GM18951 (cell line): ENCODE results near the gene CYP2R1.
"Not testable (repeated sequence)": the region's sequence is repeated elsewhere in the genome, so short reads cannot be mapped to it uniquely, and the experiment has no call there.

Source experiments
- POLR2A ChIP-seq: IDR thresholded peaks from 4 replicates; pipeline ENCODE4 v1.6.1; 2011; ENCODE audit warnings: mild to moderate bottlenecking; ENCODE audit not compliant: insufficient read length, insufficient read depth; ENCODE audit errors: extremely low read depth
- in situ Hi-C: fragments of 300-500 bp; cut with MboI; formaldehyde crosslinking; loops from one replicate; pipeline ENCODE4 v1.12.0; 2022; ENCODE audit warnings: low sequenced_read_pairs, mixed read lengths, inconsistent platforms; ENCODE audit not compliant: unreplicated experiment

Gene CYP2R1

GRCh38 chr11:14882196-14882595 is 9.8 kb downstream of the CYP2R1 start:
- in situ Hi-C loops: no loop called here
- TF ChIP-seq POLR2A: no peak

GRCh38 chr11:14881576-14882193 is 10.3 kb downstream of the CYP2R1 start:
- TF ChIP-seq POLR2A: no peak
- in situ Hi-C loops: no loop called here

DNA sequence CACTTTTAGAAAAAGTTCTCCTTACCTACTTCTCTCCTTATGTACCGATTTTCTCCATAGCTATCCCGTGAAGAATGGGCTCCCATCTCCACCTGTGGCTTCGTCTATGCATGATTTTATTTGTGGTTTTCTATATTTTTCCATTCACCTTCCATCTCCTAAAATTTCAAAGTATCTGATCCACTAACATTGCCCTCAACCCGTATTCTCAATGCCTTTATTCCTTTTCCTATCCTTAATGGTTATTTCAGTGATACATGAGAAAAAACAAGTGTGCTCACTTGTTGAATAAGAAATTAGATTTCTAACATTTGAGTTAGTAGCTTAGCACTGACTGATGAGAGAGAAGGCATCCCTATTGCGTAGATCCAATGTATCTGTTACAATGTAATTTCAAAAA is 16.9 kb downstream of the CYP2R1 start:
- TF ChIP-seq POLR2A: no peak
- in situ Hi-C loops: no loop called here

DNA sequence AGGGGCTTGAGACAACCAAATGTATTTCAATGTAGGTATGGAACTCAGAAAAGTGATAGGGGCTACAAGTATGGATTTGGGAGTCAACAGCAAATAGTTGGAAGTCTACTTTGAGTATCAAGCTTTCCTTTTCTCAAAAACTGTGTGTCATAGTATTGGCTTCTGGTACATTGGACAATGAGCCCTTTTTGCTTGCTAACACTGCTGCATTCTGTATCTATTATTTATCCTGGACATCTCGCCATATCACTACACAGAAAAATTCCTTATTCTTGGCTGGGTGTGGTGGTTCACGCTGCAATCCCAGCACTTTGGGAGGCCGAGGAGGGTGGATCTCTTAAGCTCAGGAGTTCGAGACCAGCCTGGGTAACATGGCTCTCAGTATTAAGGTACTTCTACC is 18.4 kb downstream of the CYP2R1 start:
- in situ Hi-C loops: no loop called here
- no peak for TF ChIP-seq POLR2A

DNA sequence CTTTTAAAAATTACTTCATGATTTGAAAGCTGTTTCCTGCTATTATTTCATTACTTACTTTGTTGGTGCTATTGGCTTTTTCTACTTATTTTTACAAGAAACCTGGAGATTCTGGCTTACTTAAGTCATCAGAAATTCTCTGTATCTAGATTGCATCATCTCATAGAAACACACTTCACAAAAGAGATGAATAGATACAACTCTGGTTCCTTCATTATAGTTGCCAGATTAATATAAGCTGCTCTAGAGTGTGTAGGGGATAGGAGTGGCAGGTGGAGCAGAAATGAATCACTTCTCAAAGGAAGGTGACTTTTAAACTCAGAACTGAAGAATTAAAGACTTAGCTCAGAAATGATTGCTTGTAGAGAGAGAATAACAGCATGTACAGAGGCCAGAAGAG is 20.0 kb downstream of the CYP2R1 start:
- in situ Hi-C loops: no loop called here
- TF ChIP-seq POLR2A: no peak

- in situ Hi-C loops: not testable (repeated sequence)
Measured at GRCh38 chr11:14863775-14864174, 28.3 kb downstream of the CYP2R1 start.

DNA sequence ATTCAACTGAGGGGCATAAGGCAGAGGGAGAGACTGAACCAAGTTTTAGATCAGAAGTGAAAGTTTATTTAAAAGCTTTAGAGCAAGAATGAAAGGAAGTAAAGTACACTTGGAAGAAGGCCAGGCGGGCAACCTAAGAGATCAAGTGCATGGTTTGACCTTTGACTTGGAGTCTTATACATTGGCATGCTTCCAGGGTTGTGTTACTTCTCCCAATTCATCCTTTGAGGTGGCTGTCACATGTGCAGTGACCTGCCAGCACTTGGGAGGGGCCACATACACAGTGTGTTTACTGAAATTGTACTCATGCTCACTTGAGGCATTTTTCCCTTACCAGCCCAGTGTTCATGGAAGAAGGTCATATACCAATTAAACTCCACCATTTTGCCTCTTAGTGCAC is 30.4 kb downstream of the CYP2R1 start:
- in situ Hi-C loops: no loop called here
- no peak for TF ChIP-seq POLR2A

DNA sequence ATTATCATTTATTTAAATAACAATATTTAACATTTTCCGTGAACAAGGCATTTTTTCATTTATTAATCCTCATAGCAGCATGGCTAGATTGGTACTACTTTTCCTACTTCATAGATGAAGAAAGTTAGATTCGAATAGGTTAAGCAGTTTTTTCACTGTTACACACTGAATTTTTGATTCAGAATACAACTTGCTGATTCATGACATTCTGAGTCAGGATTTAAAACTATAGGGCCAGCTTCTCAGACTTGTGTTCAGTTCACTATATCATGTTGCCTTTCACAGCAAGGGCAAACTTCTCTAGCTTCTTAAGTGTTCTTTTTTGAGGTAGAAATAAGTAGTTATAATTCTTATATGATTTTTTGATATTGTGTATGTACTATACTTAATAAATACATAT is 31.5 kb downstream of the CYP2R1 start:
- TF ChIP-seq POLR2A: no peak
- in situ Hi-C loops: no loop called here

DNA sequence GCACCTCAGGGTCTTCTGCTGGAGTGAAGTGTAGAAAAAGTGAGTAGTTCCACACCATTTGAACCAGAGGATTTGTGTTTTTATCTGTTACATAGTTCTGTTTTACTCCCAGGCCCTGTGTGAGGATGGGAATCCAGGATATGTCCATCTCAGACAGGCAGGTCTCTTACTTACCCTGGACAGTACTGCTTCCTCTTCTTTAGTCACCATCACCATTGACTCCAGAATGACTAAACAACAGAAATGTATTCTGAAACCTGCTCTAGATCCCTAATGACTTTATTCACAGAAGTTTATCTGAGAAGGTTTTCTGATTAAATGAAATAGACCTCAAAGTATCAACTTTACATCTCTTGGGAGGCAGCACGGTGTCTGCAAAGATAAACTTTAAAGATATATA is 33.6 kb downstream of the CYP2R1 start:
- no peak for TF ChIP-seq POLR2A
- in situ Hi-C loops: no loop called here

DNA sequence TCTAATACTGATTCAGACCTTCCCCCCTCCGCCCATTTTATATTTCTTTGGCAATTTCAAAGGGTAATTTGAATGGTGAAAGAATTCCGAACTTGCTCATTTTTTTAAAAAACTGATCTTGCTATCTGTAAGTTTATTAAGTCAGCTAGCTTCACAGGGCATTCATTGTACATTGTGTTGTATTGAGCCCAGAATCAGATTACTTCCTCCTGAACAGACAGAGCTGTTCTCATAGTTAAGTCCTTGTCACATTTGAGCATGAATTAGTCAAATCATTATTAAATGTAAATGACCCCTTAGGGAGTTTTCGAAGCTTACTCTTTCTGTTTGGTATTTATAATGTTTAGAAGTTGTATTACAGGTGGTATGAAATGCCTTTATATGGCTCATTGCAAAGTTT is 34.4 kb downstream of the CYP2R1 start:
- in situ Hi-C loops: no loop called here
- TF ChIP-seq POLR2A: no peak

DNA sequence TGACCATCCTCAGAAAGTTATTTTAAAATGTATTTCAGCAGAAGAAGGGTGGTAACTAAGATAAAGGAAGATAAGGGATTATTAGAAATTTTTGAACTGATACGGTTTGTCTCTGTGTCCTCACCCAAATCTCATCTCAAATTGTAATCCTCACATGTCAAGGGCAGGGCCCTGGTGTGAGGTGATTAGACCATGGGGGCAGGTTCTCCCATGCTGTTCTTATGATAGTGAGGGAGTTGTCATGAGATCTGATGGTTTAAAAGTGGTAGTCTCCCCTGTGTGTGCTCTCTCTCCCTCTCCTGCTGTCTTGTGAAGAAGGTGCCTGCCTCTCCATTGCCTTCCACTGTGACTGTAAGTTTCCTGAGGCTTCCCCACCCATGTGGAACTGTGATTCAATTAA is 36.1 kb downstream of the CYP2R1 start:
- in situ Hi-C loops: no loop called here
- TF ChIP-seq POLR2A: no peak

- in situ Hi-C loops: no loop called here
- no peak for TF ChIP-seq POLR2A
Measured at GRCh38 chr11:14854057-14854456, 38.0 kb downstream of the CYP2R1 start.

- in situ Hi-C loops: no loop called here
- TF ChIP-seq POLR2A: no peak
Measured at GRCh38 chr11:14852571-14853177, 39.4 kb downstream of the CYP2R1 start.

DNA sequence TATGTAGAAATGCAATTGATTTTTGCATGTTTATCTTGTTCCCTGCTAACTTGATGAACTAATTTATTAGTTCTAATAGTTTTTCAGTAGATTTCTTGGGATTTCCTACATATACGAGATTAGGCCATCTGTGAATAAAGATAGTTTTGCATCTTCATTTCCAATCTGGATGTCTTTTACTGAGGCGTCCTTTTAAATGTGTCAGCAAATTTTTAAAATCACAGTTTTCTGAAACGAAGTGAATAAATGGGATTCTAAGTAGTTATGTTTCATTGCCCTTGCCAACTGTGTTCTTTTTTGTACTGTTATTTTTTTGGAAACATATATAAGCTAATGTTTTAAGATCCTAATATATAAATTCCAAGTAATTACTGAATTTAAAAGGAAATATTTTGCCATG is 50.0 kb downstream of the CYP2R1 start:
- in situ Hi-C loops: no loop called here
- no peak for TF ChIP-seq POLR2A
